ENCODE results near the gene AATK.

AATK gene, protein sequence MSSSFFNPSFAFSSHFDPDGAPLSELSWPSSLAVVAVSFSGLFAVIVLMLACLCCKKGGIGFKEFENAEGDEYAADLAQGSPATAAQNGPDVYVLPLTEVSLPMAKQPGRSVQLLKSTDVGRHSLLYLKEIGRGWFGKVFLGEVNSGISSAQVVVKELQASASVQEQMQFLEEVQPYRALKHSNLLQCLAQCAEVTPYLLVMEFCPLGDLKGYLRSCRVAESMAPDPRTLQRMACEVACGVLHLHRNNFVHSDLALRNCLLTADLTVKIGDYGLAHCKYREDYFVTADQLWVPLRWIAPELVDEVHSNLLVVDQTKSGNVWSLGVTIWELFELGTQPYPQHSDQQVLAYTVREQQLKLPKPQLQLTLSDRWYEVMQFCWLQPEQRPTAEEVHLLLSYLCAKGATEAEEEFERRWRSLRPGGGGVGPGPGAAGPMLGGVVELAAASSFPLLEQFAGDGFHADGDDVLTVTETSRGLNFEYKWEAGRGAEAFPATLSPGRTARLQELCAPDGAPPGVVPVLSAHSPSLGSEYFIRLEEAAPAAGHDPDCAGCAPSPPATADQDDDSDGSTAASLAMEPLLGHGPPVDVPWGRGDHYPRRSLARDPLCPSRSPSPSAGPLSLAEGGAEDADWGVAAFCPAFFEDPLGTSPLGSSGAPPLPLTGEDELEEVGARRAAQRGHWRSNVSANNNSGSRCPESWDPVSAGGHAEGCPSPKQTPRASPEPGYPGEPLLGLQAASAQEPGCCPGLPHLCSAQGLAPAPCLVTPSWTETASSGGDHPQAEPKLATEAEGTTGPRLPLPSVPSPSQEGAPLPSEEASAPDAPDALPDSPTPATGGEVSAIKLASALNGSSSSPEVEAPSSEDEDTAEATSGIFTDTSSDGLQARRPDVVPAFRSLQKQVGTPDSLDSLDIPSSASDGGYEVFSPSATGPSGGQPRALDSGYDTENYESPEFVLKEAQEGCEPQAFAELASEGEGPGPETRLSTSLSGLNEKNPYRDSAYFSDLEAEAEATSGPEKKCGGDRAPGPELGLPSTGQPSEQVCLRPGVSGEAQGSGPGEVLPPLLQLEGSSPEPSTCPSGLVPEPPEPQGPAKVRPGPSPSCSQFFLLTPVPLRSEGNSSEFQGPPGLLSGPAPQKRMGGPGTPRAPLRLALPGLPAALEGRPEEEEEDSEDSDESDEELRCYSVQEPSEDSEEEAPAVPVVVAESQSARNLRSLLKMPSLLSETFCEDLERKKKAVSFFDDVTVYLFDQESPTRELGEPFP (N-terminal part only)

DNA sequence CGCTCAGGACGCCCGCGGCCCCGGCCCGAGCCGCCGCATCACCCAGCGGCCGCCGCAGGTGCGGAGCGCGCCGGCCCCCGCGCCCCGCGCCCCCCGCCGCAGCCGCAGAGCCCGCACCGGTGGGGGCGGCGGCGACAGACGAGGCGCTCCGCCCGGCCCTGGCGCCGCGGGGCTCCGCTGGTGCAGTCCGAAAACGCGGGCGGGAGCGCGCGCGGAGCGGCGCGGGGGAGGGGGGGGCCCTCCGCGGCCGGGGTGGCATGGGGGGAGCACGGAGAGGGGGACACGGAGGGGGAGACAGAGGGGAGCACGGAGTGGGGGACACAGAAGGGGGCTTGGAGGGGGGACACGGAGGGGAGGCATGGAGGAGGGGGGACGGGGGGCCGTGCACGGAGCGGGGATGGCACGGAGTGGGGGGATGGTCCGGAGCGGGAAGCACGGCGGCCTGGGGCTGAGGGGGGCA is at the start of gene AATK:
AATK (minus strand) TSS at position 189 of the 460 bp plus-strand sequence. CDS start 229 bp downstream, outside the sequence.
- no peak for DNase-seq

DNA sequence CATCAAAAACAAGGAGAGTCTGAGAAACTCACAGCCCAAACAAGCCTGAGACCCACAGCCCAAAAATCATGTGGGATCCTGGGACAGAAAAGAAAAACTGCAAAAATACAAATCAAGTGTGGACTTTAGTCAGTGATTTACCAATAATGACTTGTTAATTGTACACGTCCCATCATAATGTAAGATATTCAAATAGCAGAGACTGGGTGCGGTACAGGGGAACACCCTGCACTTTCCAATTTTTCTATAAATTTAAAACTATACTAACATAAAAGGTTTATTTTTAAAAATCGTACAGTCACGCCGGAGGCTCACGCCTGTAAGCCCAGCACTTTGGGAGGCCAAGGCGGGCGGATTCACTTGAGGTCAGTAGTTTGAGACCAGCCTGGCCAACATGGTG is 48.0 kb upstream of the AATK start:
- no peak for DNase-seq

DNA sequence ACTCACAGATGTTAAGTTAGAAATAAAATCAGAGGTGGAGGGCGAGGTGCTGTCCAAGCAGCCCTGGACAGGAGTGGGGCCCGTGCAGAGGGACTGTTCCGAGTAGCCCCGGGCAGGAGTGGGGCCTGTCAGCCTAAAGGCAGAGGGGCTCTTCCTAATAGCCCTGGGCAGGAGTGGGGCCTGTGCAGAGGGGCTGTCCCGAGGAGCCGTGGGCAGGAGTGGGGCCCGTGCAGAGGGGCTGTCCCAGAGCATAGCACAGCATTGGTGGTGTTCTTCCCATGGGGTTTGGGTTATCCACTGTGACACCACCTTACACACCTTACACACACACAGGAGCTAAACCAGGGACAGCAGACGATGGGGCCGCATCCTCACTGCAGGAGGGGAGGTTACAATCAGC is 46.3 kb upstream of the AATK start:
- DNase-seq = no peak

DNA sequence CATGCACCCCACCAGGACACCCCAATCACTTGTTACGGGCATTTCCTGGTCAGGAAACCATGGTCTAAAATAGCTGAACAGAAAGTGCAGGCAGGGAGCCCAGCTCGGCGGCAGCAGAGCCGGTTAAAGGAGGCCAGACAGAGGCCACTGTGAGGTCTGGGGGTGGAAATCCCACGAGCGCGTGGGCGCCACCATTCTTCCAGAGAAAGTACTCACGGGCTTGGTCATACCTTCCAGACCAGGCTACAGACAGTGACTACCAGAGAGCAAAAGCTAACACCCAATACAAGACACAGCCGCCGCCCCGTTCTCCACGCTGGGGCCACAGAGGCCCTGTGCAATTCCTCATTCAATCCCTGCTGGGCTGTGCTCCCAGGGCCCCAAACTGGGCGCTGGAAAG is 44.8 kb upstream of the AATK start:
- DNase-seq = no peak

DNA sequence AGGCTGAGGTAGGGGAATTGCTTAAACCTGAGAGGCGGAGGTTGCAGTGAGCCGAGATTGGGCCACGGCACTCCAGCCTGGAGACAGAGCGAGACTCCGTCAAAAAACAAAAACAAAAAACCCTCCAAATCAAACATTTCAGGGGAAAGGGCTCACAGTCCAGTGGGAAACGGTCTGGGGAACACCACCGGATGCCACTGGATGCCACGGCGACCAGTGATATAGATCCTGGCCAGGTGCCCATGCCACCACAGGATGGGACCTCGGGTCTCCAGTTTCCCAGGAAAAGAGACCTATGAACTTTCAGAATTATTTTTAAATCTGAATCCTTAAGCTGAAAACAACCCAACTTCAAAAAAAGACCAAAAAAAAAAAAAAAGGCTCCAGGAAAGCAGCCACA is 44.4 kb upstream of the AATK start:
- no peak for DNase-seq

DNA sequence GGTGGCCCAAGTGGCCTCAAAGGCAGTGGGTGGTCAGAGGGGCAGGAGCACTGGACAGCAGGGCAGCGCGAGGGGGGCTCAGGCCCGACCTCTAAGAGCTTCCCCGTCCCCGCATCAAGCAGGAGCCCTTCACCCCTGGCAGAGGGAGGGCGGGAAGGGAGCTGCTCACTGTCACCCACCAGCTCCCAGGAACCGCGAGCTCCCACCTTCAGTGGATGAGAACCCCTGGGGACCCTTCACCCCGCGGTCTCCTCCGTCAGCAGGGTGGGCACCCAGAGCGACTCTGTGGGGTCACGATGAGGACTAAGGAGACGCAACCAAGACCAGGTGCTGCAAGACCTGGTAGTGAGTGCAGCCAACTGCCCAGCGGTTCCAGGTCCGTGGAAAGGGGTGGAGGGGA is 43.1 kb upstream of the AATK start:
- no peak for DNase-seq

DNA sequence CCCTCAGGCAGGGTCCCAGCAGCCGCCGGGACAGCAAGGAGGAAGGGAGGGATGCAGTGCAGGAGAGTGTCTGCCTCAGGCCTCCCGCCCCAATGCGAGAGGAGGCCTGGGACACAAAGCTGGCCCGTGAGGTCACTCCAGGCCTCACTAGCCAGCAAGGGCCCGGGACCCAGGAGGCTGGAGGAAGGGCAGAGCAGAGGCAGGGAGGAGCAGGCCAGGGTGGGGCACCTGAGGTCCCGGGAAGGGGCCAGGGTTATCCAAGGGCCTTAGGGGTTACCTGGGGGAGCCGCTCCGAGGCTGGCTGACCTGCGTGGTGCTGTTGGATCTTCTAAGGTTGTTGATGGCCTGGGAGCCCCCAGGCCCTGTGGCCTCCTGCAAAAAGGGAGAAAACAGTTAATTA is 42.6 kb upstream of the AATK start:
- no peak for DNase-seq

DNA sequence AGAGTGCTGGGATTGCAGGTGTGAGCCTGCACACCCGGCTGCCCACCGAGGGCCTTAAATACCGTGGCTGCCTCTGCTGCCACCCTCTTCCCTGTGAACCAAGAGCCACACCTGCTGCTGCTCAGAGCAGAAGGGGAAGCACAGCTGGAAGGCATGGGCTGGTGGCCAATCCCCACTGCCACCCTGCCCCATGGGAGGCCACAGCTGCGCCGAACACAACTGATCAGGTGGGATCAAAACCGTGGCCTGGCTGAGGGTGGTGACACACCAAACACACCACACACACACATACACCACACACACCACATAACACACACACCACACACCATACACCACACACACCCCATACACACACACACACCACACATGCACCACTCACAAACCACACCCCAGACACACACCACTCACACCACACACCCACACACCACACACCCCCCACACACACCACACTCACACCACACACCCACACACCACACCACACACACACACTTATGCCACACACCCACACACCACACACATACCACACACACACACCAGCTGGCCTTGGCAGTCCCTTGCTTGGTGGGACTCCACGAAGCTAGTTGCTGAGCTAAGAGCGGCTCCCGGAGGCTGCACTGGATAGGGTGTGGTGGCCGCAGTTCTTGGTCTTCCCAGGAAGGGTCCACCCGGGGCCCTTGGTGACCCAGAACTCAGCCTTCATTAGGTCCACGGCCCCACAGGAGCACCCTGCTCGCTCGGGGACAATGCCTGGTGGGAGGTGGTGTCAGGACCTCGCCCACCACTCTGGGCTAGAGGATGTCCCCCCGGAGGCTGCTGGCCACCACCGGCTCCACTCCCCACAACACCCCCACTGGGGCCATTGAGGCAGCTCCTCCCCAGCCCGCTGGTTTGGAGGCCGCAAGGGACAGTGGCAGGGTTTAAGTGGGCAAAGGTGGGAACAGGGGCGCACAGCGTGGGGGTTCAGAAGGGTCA is 41.9 kb upstream of the AATK start:
- no peak for DNase-seq

DNA sequence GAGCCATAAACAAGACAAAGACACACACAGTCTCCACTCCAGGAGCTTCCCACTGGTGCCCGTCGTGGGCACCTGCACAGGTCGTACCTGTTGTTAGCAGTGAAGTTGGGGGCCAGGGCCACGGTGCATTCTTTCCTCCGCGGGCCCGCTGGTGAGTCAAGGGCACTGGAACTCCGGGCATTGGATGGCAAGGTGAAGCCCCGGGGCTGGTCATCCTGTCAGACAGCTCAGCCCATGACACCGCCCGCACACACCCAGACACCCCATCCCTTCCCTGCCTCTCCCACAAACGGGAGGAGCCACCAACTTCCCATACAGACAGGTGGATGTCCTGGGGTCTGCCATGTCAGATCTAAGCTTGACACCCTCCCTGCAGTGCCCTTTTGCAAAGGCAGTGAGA is 40.6 kb upstream of the AATK start:
- DNase-seq = no peak

DNA sequence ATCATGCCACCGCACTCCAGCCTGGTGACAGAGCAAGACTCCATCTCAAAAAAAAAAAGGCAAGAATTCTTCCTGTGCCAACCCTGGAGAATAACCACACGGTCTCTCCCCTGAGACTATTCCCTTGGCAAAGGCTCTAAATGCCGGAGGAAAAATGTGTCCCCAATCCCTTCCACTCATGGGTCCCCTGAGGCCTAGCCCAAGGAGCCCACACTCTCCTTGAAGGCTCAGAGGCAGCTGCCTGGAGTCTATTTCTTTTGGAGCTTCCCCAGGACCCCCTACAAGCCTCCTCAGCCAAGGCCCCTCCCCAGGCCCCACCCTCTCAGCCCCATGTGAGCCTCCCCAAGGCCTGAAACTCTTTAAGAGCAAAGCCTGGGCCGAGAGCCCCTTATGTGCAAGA is 40.1 kb upstream of the AATK start:
- no peak for DNase-seq

DNA sequence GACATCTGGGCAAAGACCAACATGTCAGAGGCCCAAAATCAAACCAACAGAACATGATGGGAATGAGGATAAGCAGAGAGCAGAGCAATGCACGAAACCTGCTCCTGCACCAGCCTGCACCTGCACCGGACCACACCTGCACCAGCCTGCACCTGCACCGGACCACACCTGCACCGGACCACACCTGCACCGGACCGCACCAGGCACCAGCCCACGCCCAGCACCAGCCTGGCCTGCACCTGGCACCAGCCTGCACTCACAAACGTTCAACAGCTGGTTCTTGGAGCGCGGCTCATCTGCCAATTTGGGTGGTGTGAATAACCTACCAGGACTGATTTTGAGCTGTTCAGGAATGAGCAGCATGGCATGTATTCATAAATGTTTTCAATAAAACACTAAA is 38.6 kb upstream of the AATK start:
- DNase-seq = no peak

DNA sequence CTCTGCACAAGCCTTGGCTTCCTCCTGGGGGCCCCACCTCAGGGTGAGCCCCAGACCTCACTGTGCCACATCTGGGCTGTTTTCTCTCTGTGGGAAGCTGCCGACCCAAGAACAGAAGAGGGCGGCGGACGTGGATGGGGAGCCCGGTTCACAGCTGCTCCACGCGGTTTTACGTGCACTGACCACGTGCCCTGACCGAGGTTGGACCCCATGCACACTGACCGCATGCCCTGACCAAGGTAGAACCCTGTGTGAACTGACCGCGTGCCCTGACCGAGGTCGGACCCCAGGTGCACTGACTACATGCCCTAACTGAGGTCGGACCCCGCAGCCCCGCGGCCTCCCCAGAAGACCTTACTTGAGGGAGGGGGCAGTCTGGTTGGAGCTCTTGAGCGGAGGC is 37.1 kb upstream of the AATK start:
- no peak for DNase-seq

DNA sequence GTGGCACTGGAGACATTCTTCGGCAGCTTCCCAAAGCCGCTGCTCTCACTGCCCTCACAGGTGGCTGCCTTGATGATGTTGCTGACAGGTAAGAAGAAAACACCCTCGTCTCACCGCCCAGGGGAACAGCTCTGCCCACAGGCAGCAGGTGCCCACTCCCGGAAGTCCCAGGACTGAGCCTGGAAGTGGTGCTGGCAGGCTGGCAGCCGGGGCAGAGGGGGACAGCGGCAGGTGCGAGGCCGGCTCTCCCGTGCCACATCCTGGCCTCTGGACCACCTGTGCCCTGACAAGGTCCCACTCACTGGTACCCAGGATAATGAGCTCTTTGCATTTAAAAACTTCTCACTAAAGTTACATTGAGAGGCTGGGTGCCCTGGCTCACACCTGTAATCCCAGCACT is 36.3 kb upstream of the AATK start:
- no peak for DNase-seq

DNA sequence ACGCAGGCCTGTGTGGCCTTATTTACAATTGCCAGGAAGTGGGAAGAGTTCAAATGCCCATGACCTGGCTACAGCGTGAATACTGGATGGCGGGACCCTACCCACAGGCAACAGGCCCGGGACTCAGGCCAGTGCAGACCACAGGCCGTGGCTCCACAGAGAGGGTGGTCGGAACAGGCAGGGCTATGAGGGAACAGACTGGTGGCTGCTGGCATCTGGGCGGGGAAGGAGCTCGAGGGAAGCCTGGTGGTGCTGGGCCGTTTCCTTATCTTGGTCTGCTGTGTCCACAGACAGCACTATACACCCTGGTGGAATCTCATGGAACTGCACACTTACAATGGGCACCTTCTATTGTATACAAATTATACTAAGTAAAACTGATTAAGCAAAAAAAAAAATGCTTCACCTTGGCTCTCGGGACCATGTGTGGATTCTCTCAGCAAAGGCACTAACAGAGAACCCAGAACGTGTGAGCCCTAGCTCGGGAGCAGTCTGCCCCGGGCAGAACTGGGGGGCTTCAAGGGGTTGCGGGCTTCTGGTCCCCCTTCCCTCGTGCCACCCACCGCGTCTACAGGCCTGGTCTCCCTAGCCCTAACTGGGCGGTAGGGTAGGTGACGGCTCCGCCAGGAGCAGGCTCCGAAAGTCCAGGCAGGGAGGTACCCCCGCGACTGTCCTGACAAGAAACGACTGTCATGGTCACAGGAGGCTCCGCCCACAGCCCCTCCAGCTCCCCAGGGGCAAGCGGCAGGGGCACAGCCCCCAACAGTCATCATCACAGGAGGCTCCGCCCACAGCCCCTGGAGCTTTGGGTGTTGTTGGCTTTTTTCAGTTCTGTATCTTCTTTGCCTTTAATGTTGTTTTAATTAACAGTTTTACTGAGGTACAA is 34.9 kb upstream of the AATK start:
- DNase-seq = no peak

DNA sequence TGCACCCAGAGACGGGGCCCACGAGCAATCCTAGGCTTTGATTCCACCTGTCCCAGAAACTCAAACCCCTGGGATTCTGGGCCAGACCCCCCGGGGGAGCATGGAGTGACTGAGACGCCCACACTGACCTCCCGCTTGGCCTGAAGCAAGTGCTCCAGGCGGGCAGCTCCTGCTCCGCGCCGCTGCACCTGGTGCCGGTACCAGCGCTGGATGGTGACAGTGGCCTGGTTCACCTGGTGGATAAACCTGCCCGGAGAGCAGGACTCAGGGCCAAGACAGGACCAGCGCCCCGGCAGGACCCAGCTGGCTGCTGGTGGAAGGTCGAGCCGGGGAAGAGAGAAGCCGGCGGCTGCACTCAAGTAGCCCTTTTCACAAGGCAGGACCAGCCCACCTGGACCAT is 34.2 kb upstream of the AATK start:
- no peak for DNase-seq

DNA sequence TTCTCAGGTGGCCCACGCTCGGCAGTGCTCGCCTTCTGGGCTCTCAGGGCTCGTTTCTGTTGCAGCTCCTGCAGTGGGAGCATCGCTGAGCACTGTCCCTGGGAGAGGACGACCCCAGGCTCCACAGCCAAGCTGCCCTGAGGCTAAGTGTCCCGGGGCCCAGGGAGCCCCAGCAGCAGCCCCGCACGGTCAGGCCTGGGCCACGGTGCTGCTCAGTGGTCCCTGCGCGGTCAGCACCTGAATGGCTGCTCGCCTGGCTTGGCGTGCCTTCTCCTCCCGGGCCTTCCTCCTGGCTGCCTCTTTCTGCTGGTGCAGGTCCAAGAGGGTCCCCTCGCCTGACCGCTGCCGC is 33.4 kb upstream of the AATK start:
- no peak for DNase-seq

DNA sequence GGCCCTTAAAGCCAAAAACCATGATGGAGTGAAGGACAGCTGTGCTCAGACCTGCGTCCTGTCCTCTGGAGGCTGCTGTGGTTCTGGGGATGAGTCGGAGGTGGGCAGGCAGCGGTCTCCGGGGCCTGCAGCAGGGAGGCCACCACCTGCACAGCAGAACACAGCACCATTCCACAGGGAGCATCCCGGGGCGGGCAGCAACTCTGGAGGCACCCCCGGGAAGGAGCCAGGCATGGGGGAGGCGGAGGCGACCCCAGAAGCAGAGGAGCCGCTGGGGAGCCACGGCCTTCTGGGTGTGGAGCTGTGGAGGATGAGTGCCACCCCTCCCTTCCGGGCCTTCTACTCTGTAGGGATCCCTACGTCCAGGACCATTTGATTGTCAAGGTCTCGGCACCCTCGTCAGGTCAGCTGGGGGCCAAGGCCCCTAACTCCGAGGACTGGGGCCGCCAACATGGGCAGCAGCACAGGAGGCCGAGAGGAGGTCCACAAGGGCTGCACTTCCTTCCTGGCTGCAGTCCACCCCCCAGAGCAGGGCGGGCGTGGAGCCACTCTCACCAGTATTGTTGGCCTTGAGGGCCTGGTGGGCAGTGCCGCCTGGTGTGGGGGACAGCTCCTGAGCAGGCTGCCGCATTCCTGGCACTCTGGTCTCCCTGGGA is 32.9 kb upstream of the AATK start:
- no peak for DNase-seq

DNA sequence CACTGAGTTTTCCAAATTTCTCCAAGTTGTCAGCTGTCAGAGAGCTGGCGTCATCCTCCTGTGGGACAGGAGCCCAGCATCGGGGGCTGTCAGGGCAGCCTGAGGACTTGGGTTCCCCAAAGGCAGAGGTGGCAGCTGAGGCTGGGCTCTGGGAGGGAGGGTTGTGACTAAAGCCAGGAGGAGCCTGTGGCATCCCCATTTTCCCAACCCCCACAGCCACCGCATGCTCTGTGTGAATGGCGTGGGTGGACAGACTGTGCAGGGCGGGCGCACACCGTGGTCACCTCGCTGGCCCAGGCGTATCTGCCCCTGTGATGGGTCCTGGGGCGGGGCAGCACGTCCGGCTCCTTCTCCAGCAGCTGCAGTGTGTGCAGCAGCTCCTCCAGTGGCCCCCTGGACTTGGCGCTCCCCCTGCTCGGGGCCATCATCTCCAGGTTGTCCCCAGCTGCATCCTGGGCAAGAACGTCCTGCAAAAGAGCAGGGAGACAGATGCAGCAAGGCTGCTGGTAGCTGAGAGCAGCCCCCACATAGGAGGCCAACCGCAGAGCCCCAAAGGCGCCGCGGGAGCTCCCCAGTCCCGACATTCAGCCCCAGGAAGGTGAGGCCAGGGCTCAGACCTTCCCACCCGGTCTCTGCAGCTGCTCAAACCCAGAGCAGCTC is 31.9 kb upstream of the AATK start:
- no peak for DNase-seq

DNA sequence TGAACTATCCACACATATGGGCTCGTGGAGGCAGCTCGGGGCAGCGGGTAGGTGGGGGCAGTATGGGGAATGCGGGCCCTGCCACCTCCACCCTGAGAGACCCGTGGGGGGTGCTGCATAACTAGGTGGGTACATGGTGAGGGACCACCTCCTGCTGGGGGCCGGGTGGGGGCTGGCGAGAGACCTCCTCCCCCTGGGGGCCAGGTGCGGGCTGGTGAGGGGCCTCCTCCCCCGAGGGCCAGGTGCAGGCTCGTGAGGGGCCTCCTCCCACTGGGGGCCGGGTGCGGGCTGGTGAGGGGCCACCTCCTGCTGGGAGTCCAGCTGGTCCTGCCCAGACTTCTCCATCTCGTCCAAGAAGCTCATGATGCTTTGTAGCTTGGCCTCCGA is 31.4 kb upstream of the AATK start:
- DNase-seq = no peak
